MM.1S (cell line): Measurements from ENCODE around the gene GALE.

ENCODE experiments used
- EZH2 ChIP-seq: fragments of 300-600 bp; sonication (generic); optimal IDR thresholded peaks from 2 replicates; pipeline ENCODE3; 2017; ENCODE audit warnings: low read depth, mild to moderate bottlenecking, antibody characterized with exemption, low read length, mixed read lengths
- EZH2phosphoT487 ChIP-seq: fragments of 300-600 bp; sonication (generic); IDR thresholded peaks from 2 replicates; pipeline ENCODE4 v1.6.1; 2018; ENCODE audit warnings: antibody characterized with exemption, low read length
- TF ChIP-seq, protein P1 (sequence below): fragments of 300-600 bp; sonication (generic); IDR thresholded peaks from 2 replicates; pipeline ENCODE4 v1.5.1; 2016; ENCODE audit warnings: antibody characterized with exemption, low read length, mixed read lengths

- TF ChIP-seq, protein P1, sequence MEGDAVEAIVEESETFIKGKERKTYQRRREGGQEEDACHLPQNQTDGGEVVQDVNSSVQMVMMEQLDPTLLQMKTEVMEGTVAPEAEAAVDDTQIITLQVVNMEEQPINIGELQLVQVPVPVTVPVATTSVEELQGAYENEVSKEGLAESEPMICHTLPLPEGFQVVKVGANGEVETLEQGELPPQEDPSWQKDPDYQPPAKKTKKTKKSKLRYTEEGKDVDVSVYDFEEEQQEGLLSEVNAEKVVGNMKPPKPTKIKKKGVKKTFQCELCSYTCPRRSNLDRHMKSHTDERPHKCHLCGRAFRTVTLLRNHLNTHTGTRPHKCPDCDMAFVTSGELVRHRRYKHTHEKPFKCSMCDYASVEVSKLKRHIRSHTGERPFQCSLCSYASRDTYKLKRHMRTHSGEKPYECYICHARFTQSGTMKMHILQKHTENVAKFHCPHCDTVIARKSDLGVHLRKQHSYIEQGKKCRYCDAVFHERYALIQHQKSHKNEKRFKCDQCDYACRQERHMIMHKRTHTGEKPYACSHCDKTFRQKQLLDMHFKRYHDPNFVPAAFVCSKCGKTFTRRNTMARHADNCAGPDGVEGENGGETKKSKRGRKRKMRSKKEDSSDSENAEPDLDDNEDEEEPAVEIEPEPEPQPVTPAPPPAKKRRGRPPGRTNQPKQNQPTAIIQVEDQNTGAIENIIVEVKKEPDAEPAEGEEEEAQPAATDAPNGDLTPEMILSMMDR, result no peak
- TF ChIP-seq EZH2phosphoT487, result no peak
- TF ChIP-seq EZH2, result no peak
Observed at GRCh38 chr1:23803674-23804073, 3.1 kb upstream of the GALE start.
